HG03066 (cell line): ENCODE results near the gene SEC31B.

ENCODE experiments used
- ATAC-seq: cut with Tn5 transposase; IDR thresholded peaks from one replicate; pipeline ENCODE4 v1.9.1; 2021; ENCODE audit warnings: low read depth; ENCODE audit not compliant: unreplicated experiment

Gene SEC31B

GRCh38 chr10:100528921-100529474, 9.3 kb upstream of the SEC31B start:
- ATAC-seq: no peak

- ATAC-seq: no peak
Measured at GRCh38 chr10:100528123-100528886, 8.6 kb upstream of the SEC31B start.

DNA sequence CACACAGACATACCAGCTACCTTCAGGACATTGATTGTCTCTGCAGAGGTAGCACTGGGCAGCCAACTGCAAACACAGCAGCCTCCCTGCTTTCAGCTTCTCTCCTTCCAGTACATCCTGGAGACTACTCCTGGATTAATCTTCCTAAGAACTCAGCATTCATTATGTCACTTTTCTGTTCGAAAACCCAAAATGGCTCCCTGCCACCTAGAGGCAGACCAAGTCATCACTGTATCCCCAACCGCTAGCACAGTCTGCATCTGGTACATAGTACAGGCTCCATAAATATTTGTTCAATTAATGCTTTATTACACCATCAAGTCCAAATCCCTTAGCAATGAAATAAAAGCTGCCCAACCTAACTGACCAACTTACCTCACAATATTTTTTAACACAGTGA, 5.0 kb upstream of the SEC31B start:
- no peak for ATAC-seq

DNA sequence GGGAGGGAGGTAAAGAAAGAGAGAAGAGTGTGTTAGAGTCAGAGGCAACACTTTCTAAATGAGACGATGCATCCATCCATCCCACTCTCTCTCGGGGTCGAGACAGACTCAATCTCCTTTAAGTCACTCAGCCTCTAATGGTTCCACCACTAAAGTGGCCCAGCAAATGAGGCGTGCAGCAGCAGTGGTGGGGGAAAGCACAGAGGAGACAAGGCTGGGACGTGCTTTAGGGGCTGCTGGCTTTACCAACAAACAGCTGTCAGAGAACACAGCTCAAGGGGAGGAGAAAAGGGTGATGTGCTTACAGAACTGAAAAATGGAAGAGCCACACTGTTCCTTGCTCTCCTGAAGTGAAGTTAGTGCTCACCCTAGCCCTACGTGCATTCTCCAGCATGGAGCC, 4.5 kb upstream of the SEC31B start:
- ATAC-seq: no peak

DNA sequence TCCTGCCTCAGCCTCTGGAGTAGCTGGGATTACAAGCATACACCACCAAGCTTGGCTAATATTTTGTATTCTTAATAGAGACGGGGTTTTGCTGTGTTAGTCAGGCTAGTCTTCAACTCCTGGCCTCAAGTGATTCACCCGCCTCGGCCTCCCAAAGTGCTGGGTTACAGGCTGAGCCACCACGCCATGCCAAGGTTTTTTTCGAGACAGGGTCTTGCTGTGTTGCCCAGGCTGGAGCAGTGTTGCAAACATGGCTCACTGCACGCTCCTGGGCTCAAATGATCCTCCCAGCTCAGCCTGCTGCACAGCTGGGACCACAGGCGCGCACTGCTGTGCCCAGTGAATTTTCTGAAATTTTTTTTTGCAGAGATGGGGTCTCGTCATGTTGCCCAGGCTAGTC, 3.3 kb upstream of the SEC31B start:
- ATAC-seq: no peak

GRCh38 chr10:100522107-100522801, 2.6 kb upstream of the SEC31B start:
- no peak for ATAC-seq

GRCh38 chr10:100520811-100521210, 1.1 kb upstream of the SEC31B start:
- no peak for ATAC-seq

DNA sequence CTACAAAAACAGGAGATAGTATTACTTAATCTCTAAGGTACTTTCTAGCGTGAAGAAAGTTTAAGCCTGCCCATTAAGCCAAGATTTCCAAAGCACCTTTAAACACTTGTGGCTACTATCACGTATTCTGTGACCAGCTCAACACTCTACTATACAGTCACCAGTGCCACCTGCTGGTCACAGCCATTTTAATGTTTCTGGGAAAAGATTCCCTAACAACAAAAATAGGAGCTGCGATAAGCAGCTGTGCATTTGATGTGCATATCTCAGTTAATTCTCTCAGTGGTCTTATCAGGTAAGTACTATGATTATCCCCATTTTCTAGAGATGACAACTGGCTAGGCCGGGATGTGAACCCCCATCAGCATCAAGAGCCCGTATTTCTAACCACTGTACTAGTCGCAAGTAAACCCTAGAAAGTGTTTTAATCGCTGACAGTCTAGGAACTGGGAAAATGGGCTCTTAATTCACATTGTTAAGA, 860 bp downstream of the SEC31B start:
- no peak for ATAC-seq

GRCh38 chr10:100516847-100517246, 2.8 kb downstream of the SEC31B start:
- ATAC-seq: no peak

DNA sequence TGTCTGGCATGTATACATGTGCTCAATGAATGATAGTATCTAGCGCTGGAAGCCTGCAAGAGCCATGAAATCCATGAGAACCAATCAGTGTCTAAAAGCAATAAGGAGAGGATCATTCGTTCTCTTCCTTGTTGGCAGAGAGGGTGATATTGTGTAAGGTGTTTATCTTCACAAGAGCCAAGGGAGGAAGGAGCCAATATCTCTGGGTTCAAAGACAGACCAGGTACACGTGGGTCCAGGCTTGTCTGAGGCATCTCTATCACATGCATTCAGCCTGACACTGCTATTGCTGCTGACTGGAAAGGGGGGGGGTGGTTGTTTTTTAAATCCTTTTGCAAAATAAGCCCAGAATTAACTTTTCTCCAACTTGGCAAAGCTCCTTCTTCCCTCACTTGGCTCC, 4.0 kb downstream of the SEC31B start:
- ATAC-seq: no peak

GRCh38 chr10:100510533-100511308, 8.9 kb downstream of the SEC31B start:
- no peak for ATAC-seq

GRCh38 chr10:100509241-100509840, 10.3 kb downstream of the SEC31B start:
- ATAC-seq: no peak

GRCh38 chr10:100508691-100509150, 10.9 kb downstream of the SEC31B start:
- no peak for ATAC-seq

- ATAC-seq: no peak
Measured at GRCh38 chr10:100508266-100508665, 11.4 kb downstream of the SEC31B start.

- no peak for ATAC-seq
Measured at GRCh38 chr10:100507357-100507732, 12.3 kb downstream of the SEC31B start.

DNA sequence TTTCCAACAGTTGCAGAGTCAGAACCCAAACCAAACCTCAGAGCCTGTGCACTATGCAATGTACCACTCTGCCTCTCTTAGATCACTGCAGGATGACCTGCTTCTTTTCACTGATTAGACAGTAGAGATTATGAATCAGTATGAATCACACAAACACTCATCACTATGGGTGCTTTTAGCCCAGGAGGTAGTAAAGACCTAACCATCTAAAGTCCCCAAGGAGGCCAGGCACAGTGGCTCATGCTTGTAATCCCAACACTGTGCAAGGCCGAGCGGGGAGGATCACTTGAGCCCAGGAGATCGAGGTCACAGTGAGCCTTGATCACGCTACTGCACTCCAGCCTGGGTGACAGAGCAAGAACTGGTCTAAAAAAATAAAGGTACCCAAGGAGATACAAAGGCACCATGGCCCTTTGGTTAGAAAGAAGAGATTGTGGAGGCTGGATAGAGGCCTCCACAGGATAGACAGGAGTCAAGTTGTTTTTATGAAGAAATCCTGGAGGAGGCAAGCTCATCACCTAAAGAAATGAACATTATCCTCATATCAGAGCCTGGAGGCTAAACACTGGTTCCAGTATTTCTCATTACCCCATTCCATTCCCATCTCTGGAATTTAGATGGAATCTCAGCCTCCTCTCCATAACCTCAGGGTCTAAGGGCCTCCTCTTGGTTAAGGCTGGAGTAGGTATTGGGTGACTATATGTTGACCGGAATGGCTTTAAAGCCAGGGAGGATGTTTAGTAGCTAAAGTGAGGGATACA, 12.9 kb downstream of the SEC31B start:
- no peak for ATAC-seq

DNA sequence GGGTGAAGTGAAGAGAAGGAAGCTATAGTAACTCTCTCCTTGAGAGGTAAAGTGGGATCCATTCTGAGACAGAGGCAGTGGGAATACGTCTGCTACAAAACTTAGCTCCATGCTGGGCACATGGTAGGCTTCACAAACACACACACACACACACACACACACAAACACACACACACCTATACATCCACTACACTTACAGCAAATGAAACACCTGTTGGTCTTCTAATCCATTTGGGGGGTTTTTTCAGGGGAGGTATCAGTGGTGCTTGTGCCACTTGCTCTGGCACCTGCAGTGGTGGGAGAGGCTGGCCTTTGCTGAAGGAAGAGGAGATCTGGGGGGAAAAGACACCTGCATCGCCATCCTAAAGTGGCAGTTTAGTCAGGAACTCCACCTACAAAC, 14.5 kb downstream of the SEC31B start:
- ATAC-seq: no peak

DNA sequence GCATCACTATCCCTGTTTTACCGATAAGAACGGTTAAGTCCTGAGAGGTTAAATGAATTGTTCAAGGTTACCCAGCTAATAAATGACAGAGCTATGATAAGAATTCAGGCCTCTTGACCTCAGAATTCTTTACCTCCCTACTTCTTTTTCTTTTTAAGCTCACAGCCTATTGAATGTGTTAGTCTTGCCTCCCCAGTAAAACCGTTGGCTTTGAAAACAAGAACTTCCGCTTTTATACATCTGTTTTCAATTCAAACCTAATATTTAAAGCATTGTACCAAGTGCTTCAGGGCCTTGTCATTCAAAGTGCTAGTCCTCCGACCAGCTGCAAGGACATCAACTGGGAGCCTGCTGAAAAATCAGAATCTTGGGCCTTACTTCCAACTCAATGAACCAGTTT, 15.6 kb downstream of the SEC31B start:
- ATAC-seq: no peak

DNA sequence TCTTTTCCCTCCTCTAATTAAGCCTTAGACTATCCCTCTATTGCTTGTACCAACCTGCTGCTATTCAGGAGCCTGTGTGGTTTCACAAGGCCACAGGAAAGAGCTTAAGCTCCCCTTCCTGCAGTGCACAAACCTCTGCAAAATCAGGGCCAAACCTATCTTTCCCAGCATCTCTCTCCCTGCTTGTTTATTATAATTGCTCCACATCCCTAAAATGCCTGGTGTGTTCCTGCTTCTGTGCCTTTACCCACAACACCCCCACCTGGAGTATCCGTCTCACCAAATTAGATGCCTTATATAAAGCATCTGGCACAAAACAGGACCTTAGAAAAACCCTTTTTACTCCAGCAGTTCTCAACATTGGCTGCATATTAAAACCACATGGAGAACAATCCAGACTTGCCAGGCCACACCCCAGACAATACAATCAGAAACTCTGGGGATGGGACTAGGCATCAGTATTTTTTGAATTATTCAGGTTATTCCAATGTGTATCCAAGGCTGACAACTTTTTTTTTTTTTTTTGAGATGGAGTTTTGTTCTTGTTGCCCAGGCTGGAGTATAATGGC, 16.7 kb downstream of the SEC31B start:
- no peak for ATAC-seq
